DOHH2 (cell line): Measurements from ENCODE around the gene CHD6.

Source experiments
- H3F3A ChIP-seq: fragments of 200-600 bp; sonication (generic), shearing (Covaris generic); 2 replicates; pipeline ENCODE4 v1.6.0; 2016; ENCODE audit warnings: antibody characterized with exemption, mild to moderate bottlenecking; ENCODE audit not compliant: control insufficient read depth, insufficient read depth
- H3K27ac ChIP-seq: fragments of 200-600 bp; sonication (generic); 2 replicates; pipeline ENCODE4 v1.5.1; 2014; ENCODE audit warnings: low read depth, mild to moderate bottlenecking, low read length, moderate library complexity
- H3K27me3 ChIP-seq: fragments of 200-600 bp; sonication (generic); 2 replicates; pipeline ENCODE4 v1.6.1; 2014; ENCODE audit warnings: mild to moderate bottlenecking, low read length, mixed read lengths; ENCODE audit not compliant: control insufficient read depth
- H3K36me3 ChIP-seq: fragments of 200-600 bp; sonication (generic); 2 replicates; pipeline ENCODE4 v1.6.1; 2014; ENCODE audit warnings: mild to moderate bottlenecking, low read length, moderate library complexity, mixed read lengths; ENCODE audit not compliant: control insufficient read depth
- H3K4me1 ChIP-seq: fragments of 200-600 bp; sonication (generic); 2 replicates; pipeline ENCODE4 v1.6.1; 2014; ENCODE audit warnings: mild to moderate bottlenecking, low read length, mixed read lengths; ENCODE audit not compliant: control insufficient read depth
- H3K4me2 ChIP-seq: fragments of 200-600 bp; sonication (generic); 2 replicates; pipeline ENCODE4 v1.6.0; 2014; ENCODE audit warnings: mild to moderate bottlenecking, low read length, moderate library complexity
- H3K4me3 ChIP-seq: fragments of 200-600 bp; sonication (generic); 2 replicates; pipeline ENCODE4 v1.5.1; 2014; ENCODE audit warnings: mild to moderate bottlenecking, low read length, mixed read lengths
- H3K79me2 ChIP-seq: fragments of 200-600 bp; sonication (generic); 2 replicates; pipeline ENCODE4 v1.6.1; 2014; ENCODE audit warnings: mild to moderate bottlenecking, low read length, mixed read lengths; ENCODE audit not compliant: control insufficient read depth
- H3K9me2 ChIP-seq: fragments of 200-600 bp; sonication (generic); replicated peaks from 2 replicates; pipeline ENCODE4 v1.6.1; 2014; ENCODE audit warnings: mild to moderate bottlenecking, low read length, mixed read lengths; ENCODE audit not compliant: control insufficient read depth
- H3K9me3 ChIP-seq: fragments of 200-600 bp; sonication (generic); 2 replicates; pipeline ENCODE4 v1.6.1; 2014; ENCODE audit warnings: antibody characterized with exemption, low read length, mixed read lengths; ENCODE audit not compliant: control insufficient read depth, insufficient read depth
- H4K20me1 ChIP-seq: fragments of 200-600 bp; sonication (generic); 2 replicates; pipeline ENCODE4 v1.6.0; 2014; ENCODE audit warnings: low read depth, mild to moderate bottlenecking, antibody characterized with exemption, low read length, moderate library complexity; ENCODE audit not compliant: control insufficient read depth, insufficient read depth
- CTCF ChIP-seq: fragments of 200-600 bp; sonication (generic); IDR thresholded peaks from one replicate; pipeline ENCODE4 v1.5.1; 2014; ENCODE audit warnings: antibody characterized with exemption, mild to moderate bottlenecking, low read depth, low read length; ENCODE audit not compliant: poor library complexity, severe bottlenecking
- EZH2phosphoT487 ChIP-seq: fragments of 200-600 bp; sonication (generic); IDR thresholded peaks from 2 replicates; pipeline ENCODE4 v1.6.1; 2017; ENCODE audit warnings: borderline replicate concordance, mild to moderate bottlenecking, antibody characterized with exemption, low read length, moderate library complexity, mixed read lengths

CHD6 gene

GRCh38 chr20:41456351-41456750 is 161.8 kb downstream of the CHD6 start:
- peaks cover 39% of the 10 kb centered on the region for H3K36me3 ChIP-seq
- H3K27me3 ChIP-seq = no peaks in the 10 kb centered on the region
- H3K27ac ChIP-seq = no peak overlapping the region

GRCh38 chr20:41454250-41454649 is 163.9 kb downstream of the CHD6 start:
- no peaks in the 10 kb centered on the region for H3K79me2 ChIP-seq
- no peaks in the 10 kb centered on the region for H3K4me1 ChIP-seq
- no peaks in the 10 kb centered on the region for H4K20me1 ChIP-seq
- peaks cover 48% of the 10 kb centered on the region for H3K36me3 ChIP-seq
- no peak for TF ChIP-seq EZH2phosphoT487
- no peak for TF ChIP-seq CTCF
- no peaks in the 10 kb centered on the region for H3K9me2 ChIP-seq
- H3K9me3 ChIP-seq = no peaks in the 10 kb centered on the region
- H3F3A ChIP-seq = no peaks in the 10 kb centered on the region
- H3K4me3 ChIP-seq = no peak overlapping the region
- no peak overlapping the region for H3K27ac ChIP-seq
- H3K4me2 ChIP-seq = no peak overlapping the region
- no peaks in the 10 kb centered on the region for H3K27me3 ChIP-seq

More at GRCh38 chr20:41456351-41456750, 161.8 kb downstream of the CHD6 start:
- Histone ChIP-seq H3K9me2 (no peaks in the 10 kb centered on the region), H3K9me3 (no peaks in the 10 kb centered on the region), H3K4me3 (no peak overlapping the region), H4K20me1 (no peaks in the 10 kb centered on the region), H3K4me1 (no peaks in the 10 kb centered on the region), H3F3A (no peaks in the 10 kb centered on the region), H3K4me2 (no peak overlapping the region), H3K79me2 (no peaks in the 10 kb centered on the region)
- TF ChIP-seq CTCF = no peak
- no peak for TF ChIP-seq EZH2phosphoT487

GRCh38 chr20:41453010-41453950 is 164.9 kb downstream of the CHD6 start:
- H3F3A ChIP-seq = no peaks in the 10 kb centered on the region
- TF ChIP-seq EZH2phosphoT487 = no peak
- no peak for TF ChIP-seq CTCF
- H3K9me2 ChIP-seq = no peaks in the 10 kb centered on the region
- no peaks in the 10 kb centered on the region for H3K27me3 ChIP-seq
- H4K20me1 ChIP-seq = no peaks in the 10 kb centered on the region
- H3K27ac ChIP-seq = no peak overlapping the region
- no peaks in the 10 kb centered on the region for H3K9me3 ChIP-seq
- H3K79me2 ChIP-seq = no peaks in the 10 kb centered on the region
- H3K4me3 ChIP-seq = no peak overlapping the region
- no peak overlapping the region for H3K4me2 ChIP-seq
- H3K36me3 ChIP-seq = peaks cover 50% of the 10 kb centered on the region
- no peaks in the 10 kb centered on the region for H3K4me1 ChIP-seq
